ENCODE results near the gene IRF2BP2.

IRF2BP2 gene

DNA sequence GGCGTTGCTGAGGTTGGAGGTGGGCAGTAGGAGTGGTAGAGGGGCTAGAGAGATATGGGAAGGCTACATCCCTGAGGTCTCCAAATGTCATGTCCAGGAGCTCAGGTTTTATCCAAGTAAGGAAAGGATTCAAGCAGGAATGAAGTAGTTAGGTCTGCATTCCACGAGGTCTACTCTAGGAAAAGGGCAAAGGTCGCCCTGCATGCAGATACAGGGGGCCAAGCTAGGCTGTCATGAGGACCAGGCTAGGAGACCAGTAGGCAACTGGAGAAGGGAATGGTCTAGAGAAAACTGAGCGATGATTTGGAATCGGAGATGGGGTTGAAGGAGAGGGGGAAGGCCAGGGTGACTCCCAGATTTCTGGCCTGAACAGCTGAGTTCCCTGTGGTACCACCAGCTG is 48.7 kb downstream of the IRF2BP2 start:
- no peak for TF ChIP-seq ZBTB7A (IDR thresholded peaks at IDR 0.05; ENCODE audit: low read depth)
- TF ChIP-seq RAD21 (IDR thresholded peaks at IDR 0.05; ENCODE audit: low read depth): no peak
- no peak for TF ChIP-seq EGR1 (IDR thresholded peaks at IDR 0.05)
- TF ChIP-seq NFIC (IDR thresholded peaks at IDR 0.05): no peak
- no peak for TF ChIP-seq CREB1 (IDR thresholded peaks at IDR 0.05; ENCODE audit: low read depth)
- TF ChIP-seq, protein P1, sequence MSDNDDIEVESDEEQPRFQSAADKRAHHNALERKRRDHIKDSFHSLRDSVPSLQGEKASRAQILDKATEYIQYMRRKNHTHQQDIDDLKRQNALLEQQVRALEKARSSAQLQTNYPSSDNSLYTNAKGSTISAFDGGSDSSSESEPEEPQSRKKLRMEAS (IDR thresholded peaks at IDR 0.05): no peak

DNA sequence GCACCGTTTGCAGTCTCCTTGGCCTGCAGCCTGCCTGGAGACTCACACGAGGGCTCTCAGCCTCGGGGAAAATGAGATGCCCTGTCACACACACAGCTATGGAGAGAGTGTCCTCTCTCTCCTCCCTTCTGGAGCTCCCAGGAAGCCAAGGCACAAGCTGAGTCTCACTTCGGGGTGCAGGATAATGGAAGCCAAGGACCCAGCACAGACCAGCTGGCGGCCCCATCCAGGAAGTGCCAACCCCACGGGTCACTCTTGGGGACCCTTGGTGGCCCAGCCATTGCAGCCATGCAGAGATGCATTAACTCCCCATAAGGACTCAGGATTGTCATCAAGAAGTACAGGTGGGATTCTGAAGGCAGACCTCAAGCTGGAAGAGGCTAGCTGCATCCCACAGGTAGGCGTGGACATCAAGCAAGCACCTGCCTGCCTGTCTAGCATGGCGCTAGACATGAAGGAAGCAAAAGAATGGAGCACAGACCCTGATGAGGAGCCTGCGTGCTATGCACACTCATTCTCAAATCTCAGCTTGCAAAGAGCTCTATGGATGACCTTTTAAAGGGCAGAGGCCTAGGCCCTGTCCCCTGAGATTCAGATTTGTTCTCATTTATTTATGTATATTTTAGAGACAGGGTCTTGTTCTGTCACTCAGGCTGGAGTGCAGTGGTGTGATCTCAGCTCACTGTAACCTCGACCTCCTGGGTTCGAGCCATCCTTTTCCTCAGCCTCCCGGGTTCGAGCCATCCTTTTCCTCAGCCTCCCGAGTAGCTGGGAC is 49.9 kb downstream of the IRF2BP2 start:
- no peak for TF ChIP-seq FOXM1 (IDR thresholded peaks at IDR 0.05; ENCODE audit: borderline replicate concordance, low read depth)

DNA sequence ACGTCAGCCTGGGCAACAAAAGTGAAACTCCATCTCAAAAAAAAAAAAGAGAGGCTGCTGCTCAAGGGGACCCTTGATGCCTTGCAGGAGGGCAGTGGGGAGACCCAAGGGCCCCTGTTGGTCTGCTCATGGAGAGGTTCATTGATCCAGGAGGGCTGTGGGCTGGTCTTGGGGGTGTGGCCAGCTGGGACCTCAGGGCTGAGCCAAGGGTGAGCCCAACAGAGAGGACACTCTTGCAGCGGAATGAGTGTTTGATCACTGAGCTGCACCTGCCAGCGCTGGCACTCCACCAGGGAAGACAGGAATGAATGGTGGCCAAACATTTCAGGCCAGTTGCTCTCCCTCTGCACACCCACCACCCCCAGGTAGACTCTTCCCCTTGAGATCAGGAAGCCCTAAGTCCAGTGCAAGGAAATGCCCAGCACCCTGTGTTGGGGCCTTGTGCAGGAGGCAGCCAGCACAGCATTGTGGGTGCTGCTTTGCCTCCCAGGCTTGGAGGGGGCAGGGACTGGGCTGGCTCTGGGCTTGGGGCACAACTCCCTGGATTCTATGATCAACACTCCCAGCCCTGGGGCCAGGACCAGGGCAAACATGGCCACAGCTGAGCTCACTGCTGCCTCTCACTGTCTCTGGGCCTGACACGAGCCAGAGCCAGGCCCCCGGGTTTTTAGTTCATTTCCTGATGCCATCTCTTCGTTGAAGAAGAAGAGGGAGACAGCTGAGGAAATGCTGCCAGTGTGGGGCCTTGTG is 50.7 kb downstream of the IRF2BP2 start:
- TF ChIP-seq TAF1 (IDR thresholded peaks at IDR 0.05; ENCODE audit: low read depth): no peak
- TF ChIP-seq YY1 (IDR thresholded peaks at IDR 0.05; ENCODE audit: low read depth): no peak
- no peak for TF ChIP-seq FOXM1 (IDR thresholded peaks at IDR 0.05; ENCODE audit: borderline replicate concordance, low read depth)
- TF ChIP-seq EP300 (IDR thresholded peaks at IDR 0.05; ENCODE audit: borderline replicate concordance): no peak
- TF ChIP-seq, protein P2, sequence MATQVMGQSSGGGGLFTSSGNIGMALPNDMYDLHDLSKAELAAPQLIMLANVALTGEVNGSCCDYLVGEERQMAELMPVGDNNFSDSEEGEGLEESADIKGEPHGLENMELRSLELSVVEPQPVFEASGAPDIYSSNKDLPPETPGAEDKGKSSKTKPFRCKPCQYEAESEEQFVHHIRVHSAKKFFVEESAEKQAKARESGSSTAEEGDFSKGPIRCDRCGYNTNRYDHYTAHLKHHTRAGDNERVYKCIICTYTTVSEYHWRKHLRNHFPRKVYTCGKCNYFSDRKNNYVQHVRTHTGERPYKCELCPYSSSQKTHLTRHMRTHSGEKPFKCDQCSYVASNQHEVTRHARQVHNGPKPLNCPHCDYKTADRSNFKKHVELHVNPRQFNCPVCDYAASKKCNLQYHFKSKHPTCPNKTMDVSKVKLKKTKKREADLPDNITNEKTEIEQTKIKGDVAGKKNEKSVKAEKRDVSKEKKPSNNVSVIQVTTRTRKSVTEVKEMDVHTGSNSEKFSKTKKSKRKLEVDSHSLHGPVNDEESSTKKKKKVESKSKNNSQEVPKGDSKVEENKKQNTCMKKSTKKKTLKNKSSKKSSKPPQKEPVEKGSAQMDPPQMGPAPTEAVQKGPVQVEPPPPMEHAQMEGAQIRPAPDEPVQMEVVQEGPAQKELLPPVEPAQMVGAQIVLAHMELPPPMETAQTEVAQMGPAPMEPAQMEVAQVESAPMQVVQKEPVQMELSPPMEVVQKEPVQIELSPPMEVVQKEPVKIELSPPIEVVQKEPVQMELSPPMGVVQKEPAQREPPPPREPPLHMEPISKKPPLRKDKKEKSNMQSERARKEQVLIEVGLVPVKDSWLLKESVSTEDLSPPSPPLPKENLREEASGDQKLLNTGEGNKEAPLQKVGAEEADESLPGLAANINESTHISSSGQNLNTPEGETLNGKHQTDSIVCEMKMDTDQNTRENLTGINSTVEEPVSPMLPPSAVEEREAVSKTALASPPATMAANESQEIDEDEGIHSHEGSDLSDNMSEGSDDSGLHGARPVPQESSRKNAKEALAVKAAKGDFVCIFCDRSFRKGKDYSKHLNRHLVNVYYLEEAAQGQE (IDR thresholded peaks at IDR 0.05; ENCODE audit: low read depth): no peak
- no peak for TF ChIP-seq RAD21 (IDR thresholded peaks at IDR 0.05; ENCODE audit: low read depth)
- no peak for TF ChIP-seq CEBPB (IDR thresholded peaks at IDR 0.05)
- TF ChIP-seq CREB1 (IDR thresholded peaks at IDR 0.05; ENCODE audit: low read depth): no peak
- no peak for TF ChIP-seq EGR1 (IDR thresholded peaks at IDR 0.05)
- TF ChIP-seq TEAD4 (IDR thresholded peaks at IDR 0.05): no peak
- TF ChIP-seq TCF12 (IDR thresholded peaks at IDR 0.05; ENCODE audit: low read depth): no peak
- TF ChIP-seq, protein P1 (IDR thresholded peaks at IDR 0.05): no peak
- TF ChIP-seq NFIC (IDR thresholded peaks at IDR 0.05): no peak
- no peak for TF ChIP-seq ZBTB7A (IDR thresholded peaks at IDR 0.05; ENCODE audit: low read depth)
- TF ChIP-seq, protein P3, sequence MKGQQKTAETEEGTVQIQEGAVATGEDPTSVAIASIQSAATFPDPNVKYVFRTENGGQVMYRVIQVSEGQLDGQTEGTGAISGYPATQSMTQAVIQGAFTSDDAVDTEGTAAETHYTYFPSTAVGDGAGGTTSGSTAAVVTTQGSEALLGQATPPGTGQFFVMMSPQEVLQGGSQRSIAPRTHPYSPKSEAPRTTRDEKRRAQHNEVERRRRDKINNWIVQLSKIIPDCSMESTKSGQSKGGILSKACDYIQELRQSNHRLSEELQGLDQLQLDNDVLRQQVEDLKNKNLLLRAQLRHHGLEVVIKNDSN (IDR thresholded peaks at IDR 0.05): no peak

GRCh38 chr1:234558330-234558836 is 51.6 kb downstream of the IRF2BP2 start:
- TF ChIP-seq YY1 (IDR thresholded peaks at IDR 0.05; ENCODE audit: low read depth) (no peak), NFIC (IDR thresholded peaks at IDR 0.05) (no peak), RAD21 (IDR thresholded peaks at IDR 0.05; ENCODE audit: low read depth) (no peak), CREB1 (IDR thresholded peaks at IDR 0.05; ENCODE audit: low read depth) (no peak), TAF1 (IDR thresholded peaks at IDR 0.05; ENCODE audit: low read depth) (no peak), CEBPB (IDR thresholded peaks at IDR 0.05) (no peak), FOXM1 (IDR thresholded peaks at IDR 0.05; ENCODE audit: borderline replicate concordance, low read depth) (no peak)
- TF ChIP-seq, protein P3 (IDR thresholded peaks at IDR 0.05): no peak
- TF ChIP-seq, protein P2 (IDR thresholded peaks at IDR 0.05; ENCODE audit: low read depth): no peak
- TF ChIP-seq, protein P1 (IDR thresholded peaks at IDR 0.05): no peak

GRCh38 chr1:234556245-234556943 is 53.6 kb downstream of the IRF2BP2 start:
- no peak for TF ChIP-seq TCF12 (IDR thresholded peaks at IDR 0.05; ENCODE audit: low read depth)
- no peak for TF ChIP-seq ZBTB7A (IDR thresholded peaks at IDR 0.05; ENCODE audit: low read depth)
- no peak for TF ChIP-seq NFIC (IDR thresholded peaks at IDR 0.05)
- no peak for TF ChIP-seq TEAD4 (IDR thresholded peaks at IDR 0.05)
- TF ChIP-seq, protein P3 (IDR thresholded peaks at IDR 0.05): no peak
- TF ChIP-seq CREB1 (IDR thresholded peaks at IDR 0.05; ENCODE audit: low read depth): no peak
- TF ChIP-seq EP300 (IDR thresholded peaks at IDR 0.05; ENCODE audit: borderline replicate concordance): no peak
- no peak for TF ChIP-seq TAF1 (IDR thresholded peaks at IDR 0.05; ENCODE audit: low read depth)
- TF ChIP-seq, protein P2 (IDR thresholded peaks at IDR 0.05; ENCODE audit: low read depth): no peak
- TF ChIP-seq YY1 (IDR thresholded peaks at IDR 0.05; ENCODE audit: low read depth): no peak
- TF ChIP-seq FOXM1 (IDR thresholded peaks at IDR 0.05; ENCODE audit: borderline replicate concordance, low read depth): no peak
- no peak for TF ChIP-seq CEBPB (IDR thresholded peaks at IDR 0.05)
- TF ChIP-seq, protein P1 (IDR thresholded peaks at IDR 0.05): no peak
- no peak for TF ChIP-seq RAD21 (IDR thresholded peaks at IDR 0.05; ENCODE audit: low read depth)
- TF ChIP-seq EGR1 (IDR thresholded peaks at IDR 0.05): no peak
